PFSK-1 (cell line): ENCODE measurements around the gene MAPK1.

ENCODE experiments used
- FOXP2 ChIP-seq: optimal IDR thresholded peaks from 2 replicates; pipeline ENCODE3; 2011; ENCODE audit warnings: borderline replicate concordance, control low read depth, inconsistent platforms; ENCODE audit not compliant: insufficient read depth; ENCODE audit errors: extremely low read length, extremely low read depth
- POLR2AphosphoS5 ChIP-seq: IDR thresholded peaks from 2 replicates; pipeline ENCODE4 v1.6.1; 2012; ENCODE audit warnings: low read depth, mild to moderate bottlenecking, control low read depth, low read length, moderate library complexity
- REST ChIP-seq, 2 experiments: IDR thresholded peaks; 2 replicates each; pipeline versions ENCODE4 v1.6.1 to v1.8.0; 2011 to 2012; ENCODE audit warnings: low read depth in 2 of 2, low read length in 2 of 2, control low read depth in 1 of 2, inconsistent platforms in 1 of 2, mild to moderate bottlenecking in 1 of 2, moderate library complexity in 1 of 2; ENCODE audit not compliant: insufficient read depth in 1 of 2
- SIN3A ChIP-seq: IDR thresholded peaks from 2 replicates; pipeline ENCODE4 v1.6.1; 2012; ENCODE audit warnings: mild to moderate bottlenecking, low read length, moderate library complexity, borderline replicate concordance; ENCODE audit not compliant: insufficient read depth
- TAF1 ChIP-seq: IDR thresholded peaks from 2 replicates; pipeline ENCODE4 v1.6.1; 2012; ENCODE audit warnings: low read length, control low read depth, borderline replicate concordance; ENCODE audit not compliant: insufficient read depth

The MAPK1 gene

GRCh38 chr22:21860491-21861039 lies 6.9 kb downstream of the MAPK1 start:
- TF ChIP-seq REST (IDR thresholded peaks at IDR 0.05; ENCODE audit: insufficient read depth in 1 of 2, low read depth in 2 of 2, low read length in 2 of 2), result no peak
- TF ChIP-seq FOXP2, result no peak
- TF ChIP-seq POLR2AphosphoS5, result no peak
- TF ChIP-seq SIN3A, result no peak
- TF ChIP-seq TAF1, result no peak

- no peak for TF ChIP-seq POLR2AphosphoS5
- TF ChIP-seq REST (IDR thresholded peaks at IDR 0.05; ENCODE audit: insufficient read depth in 1 of 2, low read depth in 2 of 2, low read length in 2 of 2), result no peak
- TF ChIP-seq SIN3A, result no peak
- no peak for TF ChIP-seq TAF1
- no peak for TF ChIP-seq FOXP2
Observed at GRCh38 chr22:21858025-21858764, 9.2 kb downstream of the MAPK1 start.

- TF ChIP-seq POLR2AphosphoS5 (no peak), FOXP2 (no peak), SIN3A (no peak), REST (IDR thresholded peaks at IDR 0.05; ENCODE audit: insufficient read depth in 1 of 2, low read depth in 2 of 2, low read length in 2 of 2) (no peak), TAF1 (no peak)
Observed at GRCh38 chr22:21857481-21857914, 9.9 kb downstream of the MAPK1 start.

- no peak for TF ChIP-seq REST (IDR thresholded peaks at IDR 0.05; ENCODE audit: insufficient read depth in 1 of 2, low read depth in 2 of 2, low read length in 2 of 2)
- TF ChIP-seq POLR2AphosphoS5, result no peak
- TF ChIP-seq TAF1, result no peak
- TF ChIP-seq SIN3A, result no peak
- no peak for TF ChIP-seq FOXP2
Observed at GRCh38 chr22:21856868-21857267, 10.6 kb downstream of the MAPK1 start.
